Heart left ventricle (tissue), 13 donors: ENCODE results near the gene STIM1.

ENCODE experiments used
- POLR2A ChIP-seq, 2 donors: fragments of 450-650 bp; IDR thresholded peaks; one replicate each; pipeline ENCODE4 v1.6.1; 2017; ENCODE audit warnings: antibody characterized with exemption in 2 of 2, mild to moderate bottlenecking in 2 of 2, moderate library complexity in 2 of 2
- TF ChIP-seq, protein P1 (sequence below), 12 donors: fragments of 200-600 bp; sonication (generic) in 4 of 12; IDR thresholded peaks; one replicate each; pipeline versions ENCODE4 v1.5.0 to v1.8.0; 2018 to 2022; ENCODE audit warnings: antibody characterized with exemption in 12 of 12, mild to moderate bottlenecking in 5 of 12
- donor health status: ischemic (EF 13 %, LVEDD 7.1; RV severe dilation, severe dysfunction).
- donor health status: DM: no; HTN: yes; CAD: no.
- donor health status: DM: no; HTN: no; CAD: no.
- donor health status: ischemic (EF 25% LVEDD 6.9; RV normal size, moderate dysfunction).
- donor health status: ischemic (EF 25% LVEDD 5.7; RV mildly dilated, moderate dysfunction).
- donor health status: ischemic (EF 35%, LVEDD 5.7; RV mildly dilated, moderate dysfunction).
- donor health status: nonischemic (EF 11% LVEDD 7.7; RV severe dilation, severe dysfunction).
- donor health status: DM: yes; HTN: yes; CAD: no.
- donor health status: PGD.
- donor health status: ischemic (EF 29% LVEDD 5.4; RV normal size, mild dysfunction).
- donor health status: nonischemic (EF 23%, LVEDD 6.1; RV moderate dilation, normal function).

DNA sequence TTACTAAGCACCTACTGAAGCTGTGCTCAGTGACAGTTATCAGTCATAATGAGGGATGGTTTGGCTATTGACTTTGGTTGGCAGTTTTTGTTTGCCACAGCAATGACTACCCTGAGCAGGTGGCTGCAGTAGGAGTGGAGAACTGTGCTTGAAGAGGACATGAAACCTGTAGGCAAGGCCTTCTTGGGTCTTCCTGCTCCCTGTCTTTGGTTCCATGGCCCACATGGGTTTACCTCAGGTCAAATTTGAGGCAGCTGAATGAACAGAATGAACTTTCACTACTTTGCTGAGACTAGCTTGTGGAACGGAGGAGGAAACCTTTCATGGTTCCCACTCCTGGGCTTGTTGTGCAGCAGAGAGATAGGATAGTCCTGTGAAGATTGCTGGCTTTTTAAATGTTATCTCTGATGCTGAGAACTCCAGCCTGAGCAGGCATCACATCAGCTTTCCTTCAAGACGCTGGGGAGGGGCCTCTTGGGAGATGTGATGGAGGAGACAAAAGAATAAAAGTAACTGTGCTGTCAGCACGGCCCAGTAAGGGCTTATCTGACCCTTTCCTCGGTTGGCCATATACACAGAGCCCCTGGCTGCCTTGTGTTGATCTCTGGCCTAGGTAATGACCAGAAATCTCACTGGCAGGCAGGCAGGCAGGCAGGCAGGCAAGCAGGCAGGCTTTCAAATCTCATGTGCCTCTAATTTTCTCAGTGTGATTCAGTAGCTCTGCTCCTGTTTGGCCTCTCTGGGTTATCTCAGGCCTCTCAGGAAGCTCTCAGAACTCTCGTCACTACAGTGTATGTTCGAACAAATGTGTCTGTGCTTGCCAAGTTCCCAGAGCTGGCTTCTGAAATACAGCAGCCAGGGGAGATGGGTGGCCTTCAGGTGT is 12.0 kb downstream of the STIM1 start:
- TF ChIP-seq, protein P1, sequence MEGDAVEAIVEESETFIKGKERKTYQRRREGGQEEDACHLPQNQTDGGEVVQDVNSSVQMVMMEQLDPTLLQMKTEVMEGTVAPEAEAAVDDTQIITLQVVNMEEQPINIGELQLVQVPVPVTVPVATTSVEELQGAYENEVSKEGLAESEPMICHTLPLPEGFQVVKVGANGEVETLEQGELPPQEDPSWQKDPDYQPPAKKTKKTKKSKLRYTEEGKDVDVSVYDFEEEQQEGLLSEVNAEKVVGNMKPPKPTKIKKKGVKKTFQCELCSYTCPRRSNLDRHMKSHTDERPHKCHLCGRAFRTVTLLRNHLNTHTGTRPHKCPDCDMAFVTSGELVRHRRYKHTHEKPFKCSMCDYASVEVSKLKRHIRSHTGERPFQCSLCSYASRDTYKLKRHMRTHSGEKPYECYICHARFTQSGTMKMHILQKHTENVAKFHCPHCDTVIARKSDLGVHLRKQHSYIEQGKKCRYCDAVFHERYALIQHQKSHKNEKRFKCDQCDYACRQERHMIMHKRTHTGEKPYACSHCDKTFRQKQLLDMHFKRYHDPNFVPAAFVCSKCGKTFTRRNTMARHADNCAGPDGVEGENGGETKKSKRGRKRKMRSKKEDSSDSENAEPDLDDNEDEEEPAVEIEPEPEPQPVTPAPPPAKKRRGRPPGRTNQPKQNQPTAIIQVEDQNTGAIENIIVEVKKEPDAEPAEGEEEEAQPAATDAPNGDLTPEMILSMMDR (IDR thresholded peaks at IDR 0.05): no peak
- no peak for TF ChIP-seq POLR2A (IDR thresholded peaks at IDR 0.05)
